H1 (cell line): ENCODE measurements around the gene RBM6. TPM values are rescaled to one million over a fixed set of nuclear protein-coding genes. Genes with fewer than 3 reads are reported as not detected.

ENCODE experiments used
- TBP ChIP-seq: IDR thresholded peaks from 2 replicates; pipeline ENCODE4 v1.6.1; 2011; ENCODE audit warnings: low read depth, low read length, improper control_type of control experiment
- polyA plus RNA-seq, 7 experiments: library from polyadenylated mRNA; depleted of rRNA in 3 of 7; stranded (reverse) in 5 of 7; unstranded in 2 of 7; fragments of >200 nt in 5 of 7; fragments of 200-250 nt in 2 of 7; gene quantifications; 1 replicate in 5 of 7; 2 replicates in 1 of 7; 4 replicates in 1 of 7; pipeline versions ENCODE4 v1.2.1 to v1.2.3, GENCODE V29; 2011 to 2013; ENCODE audit warnings: missing spikeins in 2 of 7, mixed read lengths in 2 of 7
- total RNA-seq: library from RNA; stranded (reverse); fragmentation: NEBNext Ultra II Directional; extraction: Animal tissue kit (Norgen Biotek cat#: 25700); gene quantifications from 2 replicates; pipeline ENCODE4 v1.2.1, GENCODE V29; 2021

The RBM6 gene
- total and polyA plus RNA-seq, 2 of the 8 experiments (the other 6 are each of a cell fraction or from before 2014, with no cell fraction given): 30.6 to 80.1 TPM

- no peak for TF ChIP-seq TBP
These were observed 13.0 kb downstream of the RBM6 start (continued) for GRCh38 chr3:49952924-49953323.
